CD8-positive, alpha-beta memory T cell (primary cell): Measurements from ENCODE around the gene LRRC42. TPM values are rescaled to one million over a fixed set of nuclear protein-coding genes. Genes with fewer than 3 reads are reported as not detected.

ENCODE experiments used
- CTCF ChIA-PET: fragments of 350-600 bp; sonication (Branson Sonifier 250); formaldehyde crosslinking; loops from one replicate; lab custom pipeline; 2021; ENCODE audit warnings: antibody characterized with exemption; lab: Charles Lee
- POLR2A ChIA-PET: fragments of 350-600 bp; sonication (Branson Sonifier 250); formaldehyde crosslinking; loops from one replicate; lab custom pipeline; 2021; ENCODE audit warnings: antibody characterized with exemption; lab: Charles Lee
- DNase-seq, 5 donors: peaks; one replicate each; pipeline versions ENCODE4 v3.0.0 to v3.0.0-alpha.2; 2020 to 2022; ENCODE audit warnings: mixed read lengths in 1 of 5
- H3K27ac ChIP-seq: one replicate; pipeline ENCODE4 v1.7.0; 2013; ENCODE audit warnings: low read depth, mild to moderate bottlenecking, low read length, moderate library complexity
- H3K27me3 ChIP-seq: 2 replicates; pipeline ENCODE4 v1.7.0; 2013; ENCODE audit warnings: low read length, mild to moderate bottlenecking; ENCODE audit not compliant: insufficient read depth, poor library complexity, severe bottlenecking
- H3K36me3 ChIP-seq: 2 replicates; pipeline ENCODE4 v1.7.0; 2013; ENCODE audit warnings: mild to moderate bottlenecking, low read length, moderate library complexity; ENCODE audit not compliant: insufficient read depth
- H3K4me1 ChIP-seq: 2 replicates; pipeline ENCODE4 v1.7.0; 2013; ENCODE audit warnings: mild to moderate bottlenecking, low read length, moderate library complexity; ENCODE audit not compliant: insufficient read depth
- H3K4me3 ChIP-seq: 2 replicates; pipeline ENCODE4 v1.7.0; 2013; ENCODE audit warnings: mild to moderate bottlenecking, low read length
- H3K9me3 ChIP-seq: 2 replicates; pipeline ENCODE4 v1.7.0; 2013; ENCODE audit warnings: mild to moderate bottlenecking, low read length
- H3K27ac Mint-ChIP-seq, 8 donors: one replicate each; pipeline ENCODE4 v1.8.0; 2020 to 2021; ENCODE audit warnings: mixed read lengths in 8 of 8, mild to moderate bottlenecking in 6 of 8, inconsistent platforms in 3 of 8, moderate library complexity in 3 of 8
- H3K27me3 Mint-ChIP-seq, 2 donors: one replicate each; pipeline ENCODE4 v1.8.0; 2020 to 2021; ENCODE audit warnings: mixed read lengths in 2 of 2, mild to moderate bottlenecking in 1 of 2, moderate library complexity in 1 of 2
- H3K36me3 Mint-ChIP-seq, 3 donors: one replicate each; pipeline ENCODE4 v1.8.0; 2020 to 2021; ENCODE audit warnings: mixed read lengths in 3 of 3, inconsistent platforms in 1 of 3, mild to moderate bottlenecking in 1 of 3
- H3K4me1 Mint-ChIP-seq, 3 donors: one replicate each; pipeline ENCODE4 v1.8.0; 2020 to 2021; ENCODE audit warnings: mixed read lengths in 3 of 3, inconsistent platforms in 1 of 3, mild to moderate bottlenecking in 1 of 3
- H3K4me3 Mint-ChIP-seq, 7 donors: one replicate each; pipeline ENCODE4 v1.8.0; 2020 to 2021; ENCODE audit warnings: mixed read lengths in 7 of 7, mild to moderate bottlenecking in 6 of 7, moderate library complexity in 4 of 7, inconsistent platforms in 2 of 7
- H3K9me3 Mint-ChIP-seq, 5 donors: one replicate each; pipeline ENCODE4 v1.8.0; 2020 to 2022; ENCODE audit warnings: mixed read lengths in 5 of 5, mild to moderate bottlenecking in 3 of 5, moderate library complexity in 2 of 5, inconsistent platforms in 1 of 5
- polyA plus RNA-seq: library from polyadenylated mRNA; unstranded; fragments of 300-500 nt; fragmentation: Illumina TruSeq; gene quantifications from one replicate; pipeline ENCODE4 v1.2.3, GENCODE V29; 2021
- total RNA-seq, 2 experiments: library from RNA; stranded (reverse); gene quantifications; one replicate each; pipeline ENCODE4 v1.2.3, GENCODE V29; 2021

LRRC42 gene
- total and polyA plus RNA-seq, 3 experiments from 2014 or later = 8.3 to 25.7 (median 23.6) TPM

GRCh38 chr1:53931523-53931922 is 14.6 kb upstream of the LRRC42 start:
- Histone ChIP-seq H3K4me3 (no peak overlapping the region), H3K27ac (no peak overlapping the region), H3K4me1 (no peaks in the 10 kb centered on the region), H3K27me3 (no peaks in the 10 kb centered on the region), H3K36me3 (no peaks in the 10 kb centered on the region), H3K9me3 (no peaks in the 10 kb centered on the region)
- H3K9me3 Mint-ChIP-seq = peaks cover 0 to 2% (median 0%) of the 10 kb centered on the region in 5 donors
- H3K4me3 Mint-ChIP-seq = no peak overlapping the region
- H3K4me1 Mint-ChIP-seq = peaks cover 0 to 12% (median 6%) of the 10 kb centered on the region in 3 donors
- H3K36me3 Mint-ChIP-seq = peaks cover 10 to 68% (median 20%) of the 10 kb centered on the region in 3 donors
- ChIA-PET POLR2A (no interaction called here), CTCF (interaction anchor here (1.5 kb wide), 1 partner anchor 72 kb away, joined by 4 read pairs; no protein-coding TSS in a partner anchor)
- peak overlapping the region in 1 of 8 donors; percentile 32 for H3K27ac Mint-ChIP-seq
- H3K27me3 Mint-ChIP-seq = no peaks in the 10 kb centered on the region
- DNase-seq = no peak

GRCh38 chr1:53934170-53934765 is 11.9 kb upstream of the LRRC42 start:
- Histone ChIP-seq H3K27me3 (no peaks in the 10 kb centered on the region), H3K4me3 (no peak overlapping the region), H3K36me3 (peaks cover 6% of the 10 kb centered on the region), H3K4me1 (no peaks in the 10 kb centered on the region), H3K27ac (no peak overlapping the region), H3K9me3 (no peaks in the 10 kb centered on the region)
- POLR2A ChIA-PET = no interaction called here
- no peak overlapping the region for H3K4me3 Mint-ChIP-seq
- H3K36me3 Mint-ChIP-seq = peaks cover 15 to 65% (median 15%) of the 10 kb centered on the region in 3 donors
- no peak for DNase-seq
- H3K27me3 Mint-ChIP-seq = no peaks in the 10 kb centered on the region
- peaks cover 0 to 2% (median 0%) of the 10 kb centered on the region in 5 donors for H3K9me3 Mint-ChIP-seq
- CTCF ChIA-PET = interaction anchor here (1.2 to 1.4 kb wide), 2 partner anchors 11 kb away, joined by 4 read pairs; partner anchors contain the start of gene IFT25
- peaks cover 14 to 24% (median 15%) of the 10 kb centered on the region in 3 donors for H3K4me1 Mint-ChIP-seq
- no peak overlapping the region for H3K27ac Mint-ChIP-seq

- H3K9me3 Mint-ChIP-seq = peaks cover 0 to 2% (median 0%) of the 10 kb centered on the region in 5 donors
- no peak overlapping the region for H3K27ac Mint-ChIP-seq
- Histone ChIP-seq H3K4me3 (no peak overlapping the region), H3K36me3 (peaks cover 6% of the 10 kb centered on the region), H3K27ac (no peak overlapping the region), H3K27me3 (no peaks in the 10 kb centered on the region), H3K9me3 (no peaks in the 10 kb centered on the region), H3K4me1 (no peaks in the 10 kb centered on the region)
- DNase-seq = no peak
- ChIA-PET POLR2A (interaction anchor here (1.0 kb wide), 1 partner anchor 9 kb away, joined by 3 read pairs; the partner anchor contains the start of gene IFT25), CTCF (no interaction called here)
- peaks cover 15 to 55% (median 18%) of the 10 kb centered on the region in 3 donors for H3K36me3 Mint-ChIP-seq
- peaks cover 19 to 31% (median 26%) of the 10 kb centered on the region in 3 donors for H3K4me1 Mint-ChIP-seq
- no peak overlapping the region for H3K4me3 Mint-ChIP-seq
- H3K27me3 Mint-ChIP-seq = no peaks in the 10 kb centered on the region
Measured at GRCh38 chr1:53936430-53936829, 9.7 kb upstream of the LRRC42 start.

GRCh38 chr1:53938136-53938830 is 7.9 kb upstream of the LRRC42 start:
- Mint-ChIP-seq H3K9me3 (peaks cover 0 to 2% (median 0%) of the 10 kb centered on the region in 5 donors), H3K4me1 (peaks cover 30 to 48% (median 37%) of the 10 kb centered on the region in 3 donors), H3K27me3 (no peaks in the 10 kb centered on the region), H3K36me3 (peaks cover 13 to 46% (median 15%) of the 10 kb centered on the region in 3 donors), H3K4me3 (peak overlapping the region in 1 of 7 donors; percentile 8), H3K27ac (peak overlapping the region in 2 of 8 donors; percentile 30 to 58)
- peaks cover 6% of the 10 kb centered on the region for H3K36me3 ChIP-seq
- no peaks in the 10 kb centered on the region for H3K9me3 ChIP-seq
- DNase-seq = no peak
- H3K27ac ChIP-seq = no peak overlapping the region
- POLR2A ChIA-PET = no interaction called here
- H3K4me3 ChIP-seq = no peak overlapping the region
- peaks cover 11% of the 10 kb centered on the region for H3K4me1 ChIP-seq
- no peaks in the 10 kb centered on the region for H3K27me3 ChIP-seq
- CTCF ChIA-PET = interaction anchor here (1.0 kb wide), 1 partner anchor 22 kb away, joined by 5 read pairs; no protein-coding TSS in a partner anchor

- H3K9me3 Mint-ChIP-seq = no peaks in the 10 kb centered on the region
- H3K9me3 ChIP-seq = no peaks in the 10 kb centered on the region
- H3K36me3 ChIP-seq = peaks cover 6% of the 10 kb centered on the region
- H3K27me3 ChIP-seq = no peaks in the 10 kb centered on the region
- ChIA-PET CTCF (interaction anchor here (1.3 kb wide), 1 partner anchor 17 kb away, joined by 3 read pairs; no protein-coding TSS in a partner anchor), POLR2A (interaction anchor here (1.6 kb wide), 1 partner anchor 53 kb away, joined by 4 read pairs; the partner anchor contains the start of gene YIPF1)
- H3K27ac ChIP-seq = no peak overlapping the region
- H3K4me3 ChIP-seq = no peak overlapping the region
- peak overlapping the region in 5 of 7 donors; percentile 3 to 99 (median 96) for H3K4me3 Mint-ChIP-seq
- H3K36me3 Mint-ChIP-seq = peaks cover 5 to 27% (median 11%) of the 10 kb centered on the region in 3 donors
- H3K4me1 Mint-ChIP-seq = peaks cover 48 to 70% (median 63%) of the 10 kb centered on the region in 3 donors
- peak overlapping the region in 3 of 8 donors; percentile 5 to 53 (median 17) for H3K27ac Mint-ChIP-seq
- DNase-seq = no peak
- no peaks in the 10 kb centered on the region for H3K27me3 Mint-ChIP-seq
- peaks cover 36% of the 10 kb centered on the region for H3K4me1 ChIP-seq
Measured at GRCh38 chr1:53942127-53942957, 3.8 kb upstream of the LRRC42 start.

- ChIA-PET POLR2A (interaction anchor here (1.6 kb wide), 1 partner anchor 54 kb away, joined by 4 read pairs; the partner anchor contains the start of gene YIPF1), CTCF (interaction anchor here (1.2 to 3.2 kb wide), 3 partner anchors 17 to 83 kb away, joined by 4 to 13 read pairs (median 5); partner anchors contain the start of gene YIPF1)
- peak overlapping the region; percentile 14 to 99 (median 96) for H3K4me3 Mint-ChIP-seq
- H3K36me3 Mint-ChIP-seq = peaks cover 4 to 20% (median 7%) of the 10 kb centered on the region in 3 donors
- H3K27me3 Mint-ChIP-seq = no peaks in the 10 kb centered on the region
- Histone ChIP-seq H3K27me3 (no peaks in the 10 kb centered on the region), H3K9me3 (no peaks in the 10 kb centered on the region), H3K36me3 (no peaks in the 10 kb centered on the region), H3K4me3 (no peak overlapping the region), H3K4me1 (peaks cover 38% of the 10 kb centered on the region), H3K27ac (no peak overlapping the region)
- no peak for DNase-seq
- H3K9me3 Mint-ChIP-seq = no peaks in the 10 kb centered on the region
- peak overlapping the region in 4 of 8 donors; percentile 1 to 53 (median 22) for H3K27ac Mint-ChIP-seq
- peaks cover 47 to 73% (median 62%) of the 10 kb centered on the region in 3 donors for H3K4me1 Mint-ChIP-seq
Measured at GRCh38 chr1:53943090-53943489, 3.1 kb upstream of the LRRC42 start.

- Mint-ChIP-seq H3K27me3 (no peaks in the 10 kb centered on the region), H3K4me1 (peaks cover 45 to 73% (median 61%) of the 10 kb centered on the region in 3 donors), H3K36me3 (peaks cover 0 to 15% (median 3%) of the 10 kb centered on the region in 3 donors), H3K4me3 (peak overlapping the region; percentile 96 to 99 (median 97)), H3K9me3 (no peaks in the 10 kb centered on the region), H3K27ac (peak overlapping the region in 7 of 8 donors; percentile 13 to 95 (median 57))
- H3K27me3 ChIP-seq = no peaks in the 10 kb centered on the region
- peak overlapping the region; percentile 83 for H3K27ac ChIP-seq
- CTCF ChIA-PET = interaction anchor here (1.2 to 3.2 kb wide), 3 partner anchors 16 to 83 kb away, joined by 4 to 13 read pairs (median 5); partner anchors contain the start of gene YIPF1
- POLR2A ChIA-PET = no interaction called here
- no peak overlapping the region for H3K4me3 ChIP-seq
- peaks cover 38% of the 10 kb centered on the region for H3K4me1 ChIP-seq
- no peak for DNase-seq
- no peaks in the 10 kb centered on the region for H3K9me3 ChIP-seq
- no peaks in the 10 kb centered on the region for H3K36me3 ChIP-seq
Measured at GRCh38 chr1:53943490-53944043, 2.6 kb upstream of the LRRC42 start.
